ENCODE results near the gene GJB1. TPM values are rescaled to one million over a fixed set of nuclear protein-coding genes. Genes with fewer than 3 reads are reported as not detected.

The GJB1 gene
- polyA plus RNA-seq, 1 experiment, result not detected

DNA sequence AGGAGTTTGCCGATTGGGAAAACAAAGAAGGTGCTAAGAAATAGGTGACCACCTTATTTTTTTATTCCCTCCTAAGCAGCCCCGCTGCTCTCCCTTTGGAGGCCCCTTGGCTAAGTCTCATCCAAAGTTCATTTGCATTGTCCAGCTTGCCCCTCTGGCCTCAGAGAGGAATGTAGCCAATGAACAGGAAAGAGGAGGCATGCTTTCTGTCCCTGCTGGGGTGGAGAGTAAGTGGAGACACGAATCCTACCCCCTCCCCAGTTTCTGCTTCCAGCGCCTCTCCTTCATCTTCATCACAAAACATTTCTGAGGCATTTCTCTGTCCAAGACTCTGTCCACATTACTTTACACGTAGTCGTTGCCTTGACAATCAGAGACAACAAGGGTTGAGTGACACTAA lies 39.7 kb upstream of the GJB1 start:
- TF ChIP-seq, protein P1, sequence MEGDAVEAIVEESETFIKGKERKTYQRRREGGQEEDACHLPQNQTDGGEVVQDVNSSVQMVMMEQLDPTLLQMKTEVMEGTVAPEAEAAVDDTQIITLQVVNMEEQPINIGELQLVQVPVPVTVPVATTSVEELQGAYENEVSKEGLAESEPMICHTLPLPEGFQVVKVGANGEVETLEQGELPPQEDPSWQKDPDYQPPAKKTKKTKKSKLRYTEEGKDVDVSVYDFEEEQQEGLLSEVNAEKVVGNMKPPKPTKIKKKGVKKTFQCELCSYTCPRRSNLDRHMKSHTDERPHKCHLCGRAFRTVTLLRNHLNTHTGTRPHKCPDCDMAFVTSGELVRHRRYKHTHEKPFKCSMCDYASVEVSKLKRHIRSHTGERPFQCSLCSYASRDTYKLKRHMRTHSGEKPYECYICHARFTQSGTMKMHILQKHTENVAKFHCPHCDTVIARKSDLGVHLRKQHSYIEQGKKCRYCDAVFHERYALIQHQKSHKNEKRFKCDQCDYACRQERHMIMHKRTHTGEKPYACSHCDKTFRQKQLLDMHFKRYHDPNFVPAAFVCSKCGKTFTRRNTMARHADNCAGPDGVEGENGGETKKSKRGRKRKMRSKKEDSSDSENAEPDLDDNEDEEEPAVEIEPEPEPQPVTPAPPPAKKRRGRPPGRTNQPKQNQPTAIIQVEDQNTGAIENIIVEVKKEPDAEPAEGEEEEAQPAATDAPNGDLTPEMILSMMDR (IDR thresholded peaks at IDR 0.05; ENCODE audit: insufficient read depth, low read depth, low read length), result no peak
- ChIA-PET CTCF (interaction anchor here (0.8 to 1.6 kb wide), 2 partner anchors 9 to 166 kb away, joined by 4 read pairs; no protein-coding TSS in a partner anchor), POLR2A (interaction anchor here (1.2 kb wide), 1 partner anchor 182 kb away, joined by 3 read pairs; the partner anchor contains the start of gene TAF1)
- DNase-seq (ENCODE audit: low read depth), result no peak
- Histone ChIP-seq H3K27me3 (ENCODE audit: control insufficient read depth, insufficient read depth, low read length) (no peaks in the 10 kb centered on the region), H3K36me3 (ENCODE audit: control insufficient read depth, insufficient read depth, low read length) (no peaks in the 10 kb centered on the region), H3K4me3 (ENCODE audit: low read depth, low read length) (no peak overlapping the region)

DNA sequence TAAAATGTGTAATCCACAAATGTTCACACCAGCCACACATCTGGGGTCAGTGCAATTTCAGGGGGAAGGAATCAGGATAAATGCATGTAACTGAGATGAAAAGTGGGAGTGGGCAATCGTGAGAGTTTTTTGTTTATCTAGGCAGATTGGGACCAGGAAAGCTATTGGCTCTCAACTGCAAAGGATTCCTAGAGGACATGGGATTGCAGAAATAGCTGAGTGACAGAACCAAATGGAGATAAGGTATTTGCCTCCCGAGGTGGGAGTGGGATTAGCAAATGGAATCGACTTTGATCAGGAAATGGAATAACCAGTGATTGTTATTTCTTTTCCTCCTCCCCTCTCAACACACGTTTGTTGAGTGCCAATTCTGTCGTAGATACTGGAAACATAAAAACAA lies 38.9 kb upstream of the GJB1 start:
- H3K4me3 ChIP-seq (ENCODE audit: low read depth, low read length), result no peak overlapping the region
- no peak for DNase-seq (ENCODE audit: low read depth)
- POLR2A ChIA-PET, result no interaction called here
- no peaks in the 10 kb centered on the region for H3K27me3 ChIP-seq (ENCODE audit: control insufficient read depth, insufficient read depth, low read length)
- CTCF ChIA-PET, result no interaction called here
- TF ChIP-seq, protein P1 (IDR thresholded peaks at IDR 0.05; ENCODE audit: insufficient read depth, low read depth, low read length), result no peak
- H3K36me3 ChIP-seq (ENCODE audit: control insufficient read depth, insufficient read depth, low read length), result no peaks in the 10 kb centered on the region

DNA sequence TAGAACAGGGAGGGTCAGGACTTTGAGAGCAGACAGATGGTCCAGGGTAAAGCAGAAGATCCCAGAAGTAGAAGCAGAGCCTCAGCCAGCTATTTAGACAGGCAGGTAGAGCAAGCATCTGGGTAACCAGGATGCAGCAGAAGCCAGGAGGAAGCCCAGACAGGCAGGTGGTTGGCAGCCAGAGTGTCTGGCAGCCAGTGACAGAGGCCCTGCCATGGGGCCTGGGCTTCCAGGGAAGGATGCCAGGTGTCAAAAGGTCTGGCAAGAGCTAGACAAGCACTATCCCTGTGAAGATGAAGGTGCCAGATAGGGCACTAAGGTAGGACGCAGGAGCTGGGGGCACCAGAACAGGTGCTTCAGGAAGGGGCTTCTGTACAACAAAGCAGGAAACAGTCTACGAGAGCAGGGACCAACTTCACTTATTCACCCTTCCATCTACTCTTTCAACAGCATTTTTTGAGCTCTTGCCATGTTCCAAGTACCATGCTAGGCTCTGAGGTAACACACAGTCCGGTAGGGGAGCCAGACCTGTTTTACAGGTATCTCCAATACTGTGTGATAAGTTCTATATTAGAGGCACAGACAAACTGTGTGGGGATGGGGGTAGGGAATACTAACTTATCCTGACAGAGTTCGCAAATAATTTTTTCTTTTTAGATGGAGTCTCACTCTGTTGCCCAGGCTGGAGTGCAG lies 38.1 kb upstream of the GJB1 start:
- ChIA-PET POLR2A (no interaction called here), CTCF (no interaction called here)
- DNase-seq (ENCODE audit: low read depth), result no peak
- Histone ChIP-seq H3K27me3 (ENCODE audit: control insufficient read depth, insufficient read depth, low read length) (no peaks in the 10 kb centered on the region), H3K4me3 (ENCODE audit: low read depth, low read length) (no peak overlapping the region), H3K36me3 (ENCODE audit: control insufficient read depth, insufficient read depth, low read length) (no peaks in the 10 kb centered on the region)
- TF ChIP-seq, protein P1 (IDR thresholded peaks at IDR 0.05; ENCODE audit: insufficient read depth, low read depth, low read length), result no peak

DNA sequence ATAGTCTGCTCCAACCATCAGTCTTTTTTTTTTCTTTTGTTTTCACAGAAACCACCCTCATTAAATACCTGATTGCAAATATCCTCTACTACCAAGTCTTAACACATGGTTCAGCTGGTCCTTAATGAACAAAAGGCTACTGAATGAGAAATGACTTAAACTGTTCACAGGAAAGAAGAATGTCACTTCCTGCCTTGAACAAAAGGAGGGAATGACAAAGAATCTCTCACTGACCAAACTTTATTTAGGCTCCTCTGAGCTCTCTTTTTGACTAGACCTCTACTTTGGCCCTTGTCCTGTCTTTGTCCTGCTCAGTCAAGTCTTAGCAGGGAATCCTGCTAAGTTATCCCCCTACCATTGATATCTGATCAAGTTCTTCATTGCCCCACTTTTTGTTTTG lies 31.8 kb upstream of the GJB1 start:
- ChIA-PET POLR2A (no interaction called here), CTCF (no interaction called here)
- DNase-seq (ENCODE audit: low read depth), result no peak
- H3K27me3 ChIP-seq (ENCODE audit: control insufficient read depth, insufficient read depth, low read length), result no peaks in the 10 kb centered on the region
- H3K36me3 ChIP-seq (ENCODE audit: control insufficient read depth, insufficient read depth, low read length), result no peaks in the 10 kb centered on the region
- TF ChIP-seq, protein P1 (IDR thresholded peaks at IDR 0.05; ENCODE audit: insufficient read depth, low read depth, low read length), result no peak
- no peak overlapping the region for H3K4me3 ChIP-seq (ENCODE audit: low read depth, low read length)

DNA sequence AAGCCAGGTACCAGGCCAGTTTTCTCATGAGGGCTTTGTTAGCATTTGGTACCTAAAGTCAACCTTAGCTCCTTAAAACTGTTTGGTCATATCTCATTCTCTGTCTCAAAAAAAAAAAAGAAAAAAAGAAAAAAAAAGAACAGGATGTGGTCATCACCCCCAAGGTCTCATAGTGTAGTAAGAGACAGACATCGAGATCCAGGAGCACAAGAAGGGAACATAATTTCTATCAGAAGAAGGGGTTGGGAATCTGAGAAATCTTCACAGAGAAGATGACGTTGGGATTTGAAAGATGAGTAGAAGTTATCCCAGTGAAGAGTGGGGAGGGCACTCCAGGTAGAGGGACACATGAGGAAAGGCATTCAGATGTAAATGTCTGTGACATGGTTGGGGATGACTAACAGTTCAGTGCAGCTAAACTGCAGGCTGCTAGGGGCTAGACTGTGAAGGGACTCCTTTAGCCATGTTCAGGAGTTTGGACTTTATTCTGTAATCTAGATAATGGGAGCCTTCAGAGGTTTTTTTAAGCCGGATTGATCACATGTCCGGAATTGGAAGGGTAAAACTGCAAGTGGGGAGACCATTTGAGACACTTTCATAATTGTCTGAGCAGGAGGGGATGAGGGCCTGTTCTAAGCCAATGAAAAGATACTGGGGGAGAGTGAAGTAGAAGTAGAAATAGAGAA lies 26.9 kb upstream of the GJB1 start:
- no peak overlapping the region for H3K4me3 ChIP-seq (ENCODE audit: low read depth, low read length)
- TF ChIP-seq, protein P1 (IDR thresholded peaks at IDR 0.05; ENCODE audit: insufficient read depth, low read depth, low read length), result no peak
- H3K27me3 ChIP-seq (ENCODE audit: control insufficient read depth, insufficient read depth, low read length), result no peaks in the 10 kb centered on the region
- no peaks in the 10 kb centered on the region for H3K36me3 ChIP-seq (ENCODE audit: control insufficient read depth, insufficient read depth, low read length)
- ChIA-PET POLR2A (no interaction called here), CTCF (no interaction called here)
- DNase-seq (ENCODE audit: low read depth), result no peak

Data from BJ (cell line).